Naive thymus-derived CD4-positive, alpha-beta T cell (primary cell): ENCODE data around the gene ADGRF3. TPM values are rescaled to one million over a fixed set of nuclear protein-coding genes. Genes with fewer than 3 reads are reported as not detected.

ENCODE experiments used
- ATAC-seq: fragments of 150-1000 bp; cut with Tn5 transposase; 2 replicates; pipeline ENCODE4 v1.10.0; 2021; ENCODE audit warnings: mild to moderate bottlenecking, moderate library complexity
- CTCF ChIA-PET: fragments of 350-600 bp; sonication (Branson Sonifier 250); formaldehyde crosslinking; loops from one replicate; lab custom pipeline; 2021; ENCODE audit warnings: antibody characterized with exemption; lab: Charles Lee
- POLR2A ChIA-PET: fragments of 350-600 bp; sonication (Branson Sonifier 250); formaldehyde crosslinking; loops from one replicate; lab custom pipeline; 2021; ENCODE audit warnings: antibody characterized with exemption, inconsistent platforms; lab: Charles Lee
- DNase-seq, 9 donors: peaks; one replicate each; pipeline versions ENCODE4 v3.0.0 to v3.0.0-alpha.2; 2020 to 2022; ENCODE audit warnings: mixed read lengths in 1 of 9
- H3K27ac ChIP-seq: one replicate; pipeline ENCODE4 v1.7.0; 2013; ENCODE audit warnings: mild to moderate bottlenecking, low read depth, low read length, moderate library complexity
- H3K27me3 ChIP-seq, 2 donors: one replicate each; pipeline ENCODE4 v1.7.0; 2013; ENCODE audit warnings: low read length in 2 of 2, mild to moderate bottlenecking in 2 of 2, moderate library complexity in 2 of 2; ENCODE audit not compliant: control insufficient read depth in 2 of 2, insufficient read depth in 2 of 2
- H3K36me3 ChIP-seq, 3 experiments: 1 replicate in 2 of 3; 2 replicates in 1 of 3; pipeline ENCODE4 v1.7.0; 2013; ENCODE audit warnings: low read length in 3 of 3, mild to moderate bottlenecking in 3 of 3, moderate library complexity in 1 of 3; ENCODE audit not compliant: insufficient read depth in 3 of 3, control insufficient read depth in 2 of 3
- H3K4me1 ChIP-seq, 2 donors: one replicate each; pipeline ENCODE4 v1.7.0; 2013; ENCODE audit warnings: low read length in 2 of 2, mild to moderate bottlenecking in 2 of 2, moderate library complexity in 1 of 2; ENCODE audit not compliant: control insufficient read depth in 2 of 2, insufficient read depth in 2 of 2
- H3K4me3 ChIP-seq: 2 replicates; pipeline ENCODE4 v1.7.0; 2013; ENCODE audit warnings: mild to moderate bottlenecking, low read length
- H3K9me3 ChIP-seq, 3 experiments: 1 replicate in 2 of 3; 2 replicates in 1 of 3; pipeline ENCODE4 v1.7.0; 2013; ENCODE audit warnings: low read length in 3 of 3; ENCODE audit not compliant: control insufficient read depth in 2 of 3
- H3K27ac Mint-ChIP-seq, 9 donors: one replicate each; pipeline ENCODE4 v1.8.0; 2020 to 2022; ENCODE audit warnings: mixed read lengths in 9 of 9, mild to moderate bottlenecking in 8 of 9, moderate library complexity in 5 of 9, inconsistent platforms in 2 of 9
- H3K27me3 Mint-ChIP-seq, 5 donors: one replicate each; pipeline ENCODE4 v1.8.0; 2021 to 2022; ENCODE audit warnings: mixed read lengths in 5 of 5, mild to moderate bottlenecking in 1 of 5
- H3K36me3 Mint-ChIP-seq, 5 donors: one replicate each; pipeline ENCODE4 v1.8.0; 2020 to 2022; ENCODE audit warnings: mixed read lengths in 5 of 5, mild to moderate bottlenecking in 3 of 5, inconsistent platforms in 1 of 5
- H3K4me1 Mint-ChIP-seq, 7 donors: one replicate each; pipeline ENCODE4 v1.8.0; 2020 to 2022; ENCODE audit warnings: mixed read lengths in 7 of 7, mild to moderate bottlenecking in 3 of 7, inconsistent platforms in 1 of 7
- H3K4me3 Mint-ChIP-seq, 10 donors: one replicate each; pipeline ENCODE4 v1.8.0; 2020 to 2022; ENCODE audit warnings: mild to moderate bottlenecking in 10 of 10, mixed read lengths in 10 of 10, moderate library complexity in 6 of 10, inconsistent platforms in 2 of 10
- H3K9me3 Mint-ChIP-seq, 11 donors: one replicate each; pipeline ENCODE4 v1.8.0; 2020 to 2022; ENCODE audit warnings: mixed read lengths in 11 of 11, mild to moderate bottlenecking in 4 of 11, inconsistent platforms in 1 of 11, moderate library complexity in 1 of 11
- intact Hi-C, 2 donors: fragments of 100-400 bp; cut with micrococcal nuclease; formaldehyde crosslinking; loops; one replicate each; pipeline ENCODE4 v1.15.1; 2023
- polyA plus RNA-seq, 2 donors: library from polyadenylated mRNA; unstranded; fragments of 300-500 nt; fragmentation: Illumina TruSeq; gene quantifications; one replicate each; pipeline ENCODE4 v1.2.3, GENCODE V29; 2021
- total RNA-seq, 6 experiments: library from RNA in 5 of 6; stranded (reverse) in 5 of 6; gene quantifications; 1 replicate in 5 of 6; 2 replicates in 1 of 6; pipeline ENCODE4 v1.2.3 and lab custom pipeline; 2021 to 2026

ADGRF3 gene
- total and polyA plus RNA-seq, 7 experiments from 2014 or later = 0.09 to 5.0 (median 1.6) TPM

GRCh38 chr2:26345545-26346453 is 790 bp downstream of the ADGRF3 start, which contains the start of gene SELENOI:
TSS of gene SELENOI (plus strand) at chr2:26346143. CDS start at chr2:26346233, 90 bp downstream.
- peaks cover 28 to 62% (median 40%) of the 10 kb centered on the region in 7 donors for H3K4me1 Mint-ChIP-seq
- ChIA-PET POLR2A (interaction anchor here (0.6 to 4.3 kb wide), 14 partner anchors 9 to 705 kb away, joined by 3 to 33 read pairs (median 4); partner anchors contain the start of genes AGBL5, ASXL2, HADHA and HADHB), CTCF (interaction anchor here (0.7 kb wide), 1 partner anchor 43 kb away, joined by 3 read pairs; no protein-coding TSS in a partner anchor)
- peaks cover 24 to 25% of the 10 kb centered on the region in 2 donors for H3K4me1 ChIP-seq
- peak within 1 kb of the TSS; percentile 88 for H3K27ac ChIP-seq
- H3K4me3 ChIP-seq = peak within 1 kb of the TSS; percentile 81
- H3K27ac Mint-ChIP-seq = peak within 1 kb of the TSS; percentile 95 to 100 (median 99)
- H3K27me3 ChIP-seq = no peaks in the 10 kb centered on the region
- H3K36me3 ChIP-seq = peaks cover 0 to 4% (median 0%) of the 10 kb centered on the region in 3 experiments
- H3K9me3 Mint-ChIP-seq = peaks cover 0 to 2% (median 0%) of the 10 kb centered on the region in 11 donors
- peaks cover 0 to 5% (median 4%) of the 10 kb centered on the region in 5 donors for H3K36me3 Mint-ChIP-seq
- peak; percentile 99 to 100 (median 99) for DNase-seq
- H3K27me3 Mint-ChIP-seq = no peaks in the 10 kb centered on the region
- H3K9me3 ChIP-seq = no peaks in the 10 kb centered on the region
- H3K4me3 Mint-ChIP-seq = peak within 1 kb of the TSS; percentile 84 to 100 (median 98)
- ATAC-seq = peak; percentile 97
- intact Hi-C loops = loop anchor here (1.0 to 5.0 kb wide), 20 partner anchors 10 to 1552 kb away; partner anchors contain the start of genes DNAJC27 (in 2 of the 2), DTNB (in 2 of the 2), HADHA (in 2 of the 2) and HADHB (in 2 of the 2)

- Histone ChIP-seq H3K27me3 (no peaks in the 10 kb centered on the region), H3K4me1 (peaks cover 24 to 25% of the 10 kb centered on the region in 2 donors), H3K27ac (peak overlapping the region; percentile 88), H3K9me3 (no peaks in the 10 kb centered on the region), H3K4me3 (peak overlapping the region; percentile 81), H3K36me3 (peaks cover 0 to 4% (median 0%) of the 10 kb centered on the region in 3 experiments)
- DNase-seq (no peak), ATAC-seq (no peak)
- Mint-ChIP-seq H3K36me3 (peaks cover 0 to 5% (median 4%) of the 10 kb centered on the region in 5 donors), H3K27me3 (no peaks in the 10 kb centered on the region), H3K4me3 (peak overlapping the region; percentile 84 to 100 (median 98)), H3K4me1 (peaks cover 25 to 57% (median 36%) of the 10 kb centered on the region in 7 donors), H3K27ac (peak overlapping the region; percentile 94 to 100 (median 99)), H3K9me3 (peaks cover 0 to 2% (median 0%) of the 10 kb centered on the region in 11 donors)
- POLR2A ChIA-PET = interaction anchor here (1.0 to 4.3 kb wide), 9 partner anchors 8 to 706 kb away, joined by 3 to 33 read pairs (median 4); partner anchors contain the start of genes AGBL5, HADHA, HADHB and RAB10
- intact Hi-C loops = loop anchor here (1.0 to 5.0 kb wide), 18 partner anchors 10 to 1552 kb away; partner anchors contain the start of genes DNAJC27 (in 2 of the 2), DTNB (in 2 of the 2), KIF3C (in 2 of the 2) and RAB10 (in 2 of the 2)
- CTCF ChIA-PET = no interaction called here
Observed at GRCh38 chr2:26345283-26345544, 1.4 kb downstream of the ADGRF3 start.

GRCh38 chr2:26344581-26345282 is 1.9 kb downstream of the ADGRF3 start:
- peak overlapping the region; percentile 88 for H3K27ac ChIP-seq
- ATAC-seq = no peak
- Mint-ChIP-seq H3K36me3 (peaks cover 0 to 5% (median 4%) of the 10 kb centered on the region in 5 donors), H3K9me3 (peaks cover 0 to 2% (median 0%) of the 10 kb centered on the region in 11 donors), H3K27me3 (no peaks in the 10 kb centered on the region), H3K4me3 (peak overlapping the region; percentile 84 to 100 (median 98)), H3K27ac (peak overlapping the region; percentile 94 to 100 (median 99)), H3K4me1 (peaks cover 24 to 53% (median 36%) of the 10 kb centered on the region in 7 donors)
- CTCF ChIA-PET = no interaction called here
- no peaks in the 10 kb centered on the region for H3K9me3 ChIP-seq
- POLR2A ChIA-PET = interaction anchor here (1.0 to 4.3 kb wide), 8 partner anchors 8 to 706 kb away, joined by 3 to 33 read pairs (median 4); partner anchors contain the start of genes AGBL5, HADHA and HADHB
- H3K36me3 ChIP-seq = peaks cover 0 to 4% (median 0%) of the 10 kb centered on the region in 3 experiments
- peak in 2 of 9 donors; percentile 4 to 5 for DNase-seq
- H3K4me3 ChIP-seq = peak overlapping the region; percentile 81
- peaks cover 24 to 25% of the 10 kb centered on the region in 2 donors for H3K4me1 ChIP-seq
- intact Hi-C loops = loop anchor here (1.0 to 5.0 kb wide), 18 partner anchors 11 to 1551 kb away; partner anchors contain the start of genes DNAJC27 (in 2 of the 2), DTNB (in 2 of the 2), KIF3C (in 2 of the 2) and RAB10 (in 2 of the 2)
- no peaks in the 10 kb centered on the region for H3K27me3 ChIP-seq

- Histone ChIP-seq H3K4me1 (peaks cover 7 to 9% of the 10 kb centered on the region in 2 donors), H3K4me3 (no peak overlapping the region), H3K36me3 (no peaks in the 10 kb centered on the region), H3K27me3 (no peaks in the 10 kb centered on the region), H3K9me3 (no peaks in the 10 kb centered on the region), H3K27ac (no peak overlapping the region)
- ATAC-seq (no peak), DNase-seq (no peak)
- POLR2A ChIA-PET = interaction anchor here (0.8 kb wide), 1 partner anchor 783 kb away, joined by 3 read pairs; no protein-coding TSS in a partner anchor
- Mint-ChIP-seq H3K36me3 (peaks cover 0 to 7% (median 0%) of the 10 kb centered on the region in 5 donors), H3K27ac (peak overlapping the region in 3 of 9 donors; percentile 5 to 38 (median 31)), H3K9me3 (no peaks in the 10 kb centered on the region), H3K27me3 (no peaks in the 10 kb centered on the region), H3K4me1 (peaks cover 7 to 31% (median 19%) of the 10 kb centered on the region in 7 donors), H3K4me3 (no peak overlapping the region)
- intact Hi-C loops = no loop called here
- CTCF ChIA-PET = no interaction called here
Observed at GRCh38 chr2:26340831-26341230, 5.8 kb downstream of the ADGRF3 start.

- POLR2A ChIA-PET = interaction anchor here (1.2 kb wide), 1 partner anchor 8 kb away, joined by 4 read pairs; the partner anchor contains the start of gene SELENOI
- Histone ChIP-seq H3K27me3 (no peaks in the 10 kb centered on the region), H3K4me3 (no peak overlapping the region), H3K27ac (no peak overlapping the region), H3K4me1 (no peaks in the 10 kb centered on the region), H3K36me3 (no peaks in the 10 kb centered on the region), H3K9me3 (no peaks in the 10 kb centered on the region)
- intact Hi-C loops = no loop called here
- H3K27me3 Mint-ChIP-seq = peaks cover 0 to 4% (median 0%) of the 10 kb centered on the region in 5 donors
- no peak for DNase-seq
- peaks cover 0 to 12% (median 4%) of the 10 kb centered on the region in 7 donors for H3K4me1 Mint-ChIP-seq
- H3K4me3 Mint-ChIP-seq = no peak overlapping the region
- no peaks in the 10 kb centered on the region for H3K9me3 Mint-ChIP-seq
- H3K36me3 Mint-ChIP-seq = peaks cover 0 to 7% (median 0%) of the 10 kb centered on the region in 5 donors
- H3K27ac Mint-ChIP-seq = no peak overlapping the region
- ATAC-seq = no peak
- CTCF ChIA-PET = no interaction called here
Observed at GRCh38 chr2:26337298-26337697, 9.3 kb downstream of the ADGRF3 start.
